Left ventricle myocardium superior (tissue), 1 donor: ENCODE measurements around the gene TUBB. TPM values are rescaled to one million over a fixed set of nuclear protein-coding genes. Genes with fewer than 3 reads are reported as not detected.

Experiments
- ATAC-seq: fragments of 200-7000 bp; cut with Tn5 transposase; one replicate; pipeline ENCODE4 v1.9.1; 2020; ENCODE audit warnings: mild to moderate bottlenecking, moderate library complexity
- DNase-seq: peaks from one replicate; pipeline ENCODE4 v3.0.0-alpha.2; 2020
- intact Hi-C: fragments of 100-400 bp; cut with micrococcal nuclease; formaldehyde crosslinking; loops from one replicate; pipeline ENCODE4 v1.11.0; 2022
- total RNA-seq: library from RNA; stranded (reverse); fragmentation: NEBNext Ultra II Directional; extraction: Animal tissue kit (Norgen Biotek cat#: 25700); gene quantifications from one replicate; pipeline ENCODE4 v1.2.1, GENCODE V29; 2021
- donor health status: DM: no; HTN: yes; CAD: no; lungs with severe emphysema.

The TUBB gene
- total RNA-seq, 1 donor from 2014 or later = 196 TPM

GRCh38 chr6:30767158-30767943 is 47.2 kb downstream of the TUBB start:
- DNase-seq (no peak), ATAC-seq (no peak)
- intact Hi-C loops = no loop called here

- intact Hi-C loops = no loop called here
- no peak for DNase-seq
Observed at GRCh38 chr6:30767944-30768301, 47.8 kb downstream of the TUBB start.

GRCh38 chr6:30768634-30769087 is 48.5 kb downstream of the TUBB start:
- no peak for ATAC-seq
- intact Hi-C loops = no loop called here
- no peak for DNase-seq

More at GRCh38 chr6:30767944-30768301, 47.8 kb downstream of the TUBB start:
- no peak for ATAC-seq

- DNase-seq (peak; percentile 40), ATAC-seq (peak; percentile 70)
- intact Hi-C loops = no loop called here
Observed at GRCh38 chr6:30769088-30769852, 49.1 kb downstream of the TUBB start.

- ATAC-seq (no peak), DNase-seq (no peak)
- intact Hi-C loops = no loop called here
Observed at GRCh38 chr6:30769853-30770524, 49.8 kb downstream of the TUBB start.

GRCh38 chr6:30770592-30770991 is 50.4 kb downstream of the TUBB start:
- intact Hi-C loops = no loop called here
- DNase-seq (no peak), ATAC-seq (no peak)

GRCh38 chr6:30774701-30775100 is 54.5 kb downstream of the TUBB start:
- DNase-seq (peak; percentile 38), ATAC-seq (peak; percentile 62)
- intact Hi-C loops = no loop called here

Other genes starting within 250 kb of the TUBB start
- 155 TPM for gene HLA-E, start 230.8 kb upstream of the TUBB start, total RNA-seq
- 18.4 TPM for gene GNL1, start 163.9 kb upstream of the TUBB start, total RNA-seq
- 2.9 TPM for gene PRR3, start 163.1 kb upstream of the TUBB start, total RNA-seq
- 37.8 TPM for gene ABCF1, start 148.9 kb upstream of the TUBB start, total RNA-seq
- gene PPP1R10, start 103.1 kb upstream of the TUBB start, total RNA-seq = 32.7 TPM
- gene MRPS18B, start 102.5 kb upstream of the TUBB start, total RNA-seq = 129 TPM
- 1.7 TPM for gene ATAT1, start 93.5 kb upstream of the TUBB start, total RNA-seq
- 54.9 TPM for gene C6orf136, start 73.2 kb upstream of the TUBB start, total RNA-seq
- gene DHX16, start 47.3 kb upstream of the TUBB start, total RNA-seq = 20.2 TPM
- 15.0 TPM for gene PPP1R18, start 33.7 kb upstream of the TUBB start, total RNA-seq
- 4.6 TPM for gene NRM, start 29.4 kb upstream of the TUBB start, total RNA-seq
- 13.2 TPM for gene MDC1, start 3.1 kb upstream of the TUBB start, total RNA-seq
- 238 TPM for gene FLOT1, start 22.3 kb downstream of the TUBB start, total RNA-seq
- 12.7 TPM for gene IER3, start 24.2 kb downstream of the TUBB start, total RNA-seq
- 25.7 TPM for gene DDR1, start 164.2 kb downstream of the TUBB start, total RNA-seq
- 21.4 TPM for gene GTF2H4, start 187.9 kb downstream of the TUBB start, total RNA-seq
- 18.2 TPM for gene VARS2, start 193.9 kb downstream of the TUBB start, total RNA-seq
- not detected for gene SFTA2, start 211.8 kb downstream of the TUBB start, total RNA-seq
- not detected for gene MUCL3, start 220.6 kb downstream of the TUBB start, total RNA-seq